ENCODE data around the gene EPB41L4A.

Gene EPB41L4A

GRCh38 chr5:112374818-112375217 lies 44.3 kb downstream of the EPB41L4A start:
- TF ChIP-seq CREB1 (IDR thresholded peaks at IDR 0.05; ENCODE audit: low read depth): no peak
- TF ChIP-seq CEBPB (IDR thresholded peaks at IDR 0.05): no peak
- no peak for TF ChIP-seq TCF12 (IDR thresholded peaks at IDR 0.05; ENCODE audit: low read depth)
- TF ChIP-seq TEAD4 (IDR thresholded peaks at IDR 0.05): no peak
- no peak for TF ChIP-seq EP300 (IDR thresholded peaks at IDR 0.05; ENCODE audit: borderline replicate concordance)
- no peak for TF ChIP-seq TAF1 (IDR thresholded peaks at IDR 0.05; ENCODE audit: low read depth)
- no peak for TF ChIP-seq NFIC (IDR thresholded peaks at IDR 0.05)
- TF ChIP-seq EGR1 (IDR thresholded peaks at IDR 0.05): no peak
- TF ChIP-seq YY1 (IDR thresholded peaks at IDR 0.05; ENCODE audit: low read depth): no peak
- TF ChIP-seq ZBTB7A (IDR thresholded peaks at IDR 0.05; ENCODE audit: low read depth): no peak
- TF ChIP-seq, protein P1, sequence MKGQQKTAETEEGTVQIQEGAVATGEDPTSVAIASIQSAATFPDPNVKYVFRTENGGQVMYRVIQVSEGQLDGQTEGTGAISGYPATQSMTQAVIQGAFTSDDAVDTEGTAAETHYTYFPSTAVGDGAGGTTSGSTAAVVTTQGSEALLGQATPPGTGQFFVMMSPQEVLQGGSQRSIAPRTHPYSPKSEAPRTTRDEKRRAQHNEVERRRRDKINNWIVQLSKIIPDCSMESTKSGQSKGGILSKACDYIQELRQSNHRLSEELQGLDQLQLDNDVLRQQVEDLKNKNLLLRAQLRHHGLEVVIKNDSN (IDR thresholded peaks at IDR 0.05): no peak
- TF ChIP-seq MAX (IDR thresholded peaks at IDR 0.05): no peak
- TF ChIP-seq REST (IDR thresholded peaks at IDR 0.05; ENCODE audit: low read depth): no peak
- TF ChIP-seq FOXM1 (IDR thresholded peaks at IDR 0.05; ENCODE audit: borderline replicate concordance, low read depth): no peak
- TF ChIP-seq RAD21 (IDR thresholded peaks at IDR 0.05; ENCODE audit: low read depth): no peak

DNA sequence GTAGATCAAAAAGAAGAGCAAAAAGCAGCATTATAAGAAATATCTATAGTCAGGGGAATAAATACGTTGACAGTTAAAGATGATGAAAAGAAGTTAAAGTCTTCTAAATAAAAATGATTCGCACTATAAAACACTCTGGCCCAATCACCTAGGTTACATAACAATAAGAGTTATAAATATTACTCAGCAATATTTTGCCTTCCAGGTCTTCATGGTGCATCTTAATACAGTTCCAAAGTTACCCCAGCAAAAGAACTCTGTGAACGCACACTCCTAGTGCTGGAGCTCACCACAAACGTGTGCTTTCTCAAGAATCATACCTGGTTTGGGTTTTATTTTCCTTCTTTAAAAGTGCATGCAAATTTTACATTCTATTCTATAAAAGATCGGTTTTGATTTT lies 44.7 kb downstream of the EPB41L4A start:
- TF ChIP-seq TCF12 (IDR thresholded peaks at IDR 0.05; ENCODE audit: low read depth) (no peak), RAD21 (IDR thresholded peaks at IDR 0.05; ENCODE audit: low read depth) (no peak), FOXM1 (IDR thresholded peaks at IDR 0.05; ENCODE audit: borderline replicate concordance, low read depth) (no peak), CEBPB (IDR thresholded peaks at IDR 0.05) (no peak), TEAD4 (IDR thresholded peaks at IDR 0.05) (no peak), NFIC (IDR thresholded peaks at IDR 0.05) (no peak), REST (IDR thresholded peaks at IDR 0.05; ENCODE audit: low read depth) (no peak), ZBTB7A (IDR thresholded peaks at IDR 0.05; ENCODE audit: low read depth) (no peak), YY1 (IDR thresholded peaks at IDR 0.05; ENCODE audit: low read depth) (no peak), MAX (IDR thresholded peaks at IDR 0.05) (no peak), EP300 (IDR thresholded peaks at IDR 0.05; ENCODE audit: borderline replicate concordance) (no peak), TAF1 (IDR thresholded peaks at IDR 0.05; ENCODE audit: low read depth) (no peak), CREB1 (IDR thresholded peaks at IDR 0.05; ENCODE audit: low read depth) (no peak), EGR1 (IDR thresholded peaks at IDR 0.05) (no peak)
- TF ChIP-seq, protein P1 (IDR thresholded peaks at IDR 0.05): no peak

DNA sequence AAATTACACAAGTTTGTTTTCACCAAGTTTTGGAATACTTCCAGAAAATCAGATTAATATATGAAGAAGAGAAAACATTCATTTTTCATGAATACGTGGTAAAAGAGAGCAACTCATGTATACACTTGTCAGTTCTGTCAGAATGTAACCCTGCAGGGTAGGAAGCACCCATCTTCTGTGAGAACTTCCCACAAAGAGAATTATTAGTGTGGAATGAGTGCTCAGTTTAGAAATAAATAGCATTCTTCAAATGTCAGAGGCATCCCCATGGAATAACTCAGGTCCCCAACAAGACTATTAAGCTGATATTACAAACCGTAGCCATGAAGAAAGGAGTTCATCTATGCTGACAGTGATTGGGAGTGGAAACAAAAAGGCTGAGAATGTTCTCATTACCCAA lies 45.2 kb downstream of the EPB41L4A start:
- TF ChIP-seq FOXM1 (IDR thresholded peaks at IDR 0.05; ENCODE audit: borderline replicate concordance, low read depth) (no peak), ZBTB7A (IDR thresholded peaks at IDR 0.05; ENCODE audit: low read depth) (no peak), YY1 (IDR thresholded peaks at IDR 0.05; ENCODE audit: low read depth) (no peak), MAX (IDR thresholded peaks at IDR 0.05) (no peak), EGR1 (IDR thresholded peaks at IDR 0.05) (no peak), CREB1 (IDR thresholded peaks at IDR 0.05; ENCODE audit: low read depth) (no peak), RAD21 (IDR thresholded peaks at IDR 0.05; ENCODE audit: low read depth) (no peak), NFIC (IDR thresholded peaks at IDR 0.05) (no peak), TEAD4 (IDR thresholded peaks at IDR 0.05) (no peak), CEBPB (IDR thresholded peaks at IDR 0.05) (no peak), TAF1 (IDR thresholded peaks at IDR 0.05; ENCODE audit: low read depth) (no peak), TCF12 (IDR thresholded peaks at IDR 0.05; ENCODE audit: low read depth) (no peak), REST (IDR thresholded peaks at IDR 0.05; ENCODE audit: low read depth) (no peak), EP300 (IDR thresholded peaks at IDR 0.05; ENCODE audit: borderline replicate concordance) (no peak)
- TF ChIP-seq, protein P1 (IDR thresholded peaks at IDR 0.05): no peak

Data from Ishikawa (cell line).